ENCODE measurements around the gene PAXIP1. TPM values are rescaled to one million over a fixed set of nuclear protein-coding genes. Genes with fewer than 3 reads are reported as not detected.

PAXIP1 gene
- total and polyA plus RNA-seq, 11 donors, result 3.5 to 7.8 (median 5.3) TPM

GRCh38 chr7:155021699-155022145 is 18.8 kb upstream of the PAXIP1 start:
- intact Hi-C loops (cut with DNase I), result no loop called here
- Histone ChIP-seq H3K4me1 (no peaks in the 10 kb centered on the region), H3K36me3 (no peaks in the 10 kb centered on the region), H3K9me3 (no peaks in the 10 kb centered on the region), H3K27me3 (no peaks in the 10 kb centered on the region), H3K27ac (no peak overlapping the region), H3K4me3 (no peak overlapping the region)
- TF ChIP-seq POLR2A (IDR thresholded peaks at IDR 0.05) (no peak), CTCF (IDR thresholded peaks at IDR 0.05) (no peak)
- 77 to 86% (median 80%) methylated on average over 7 of the region's 7 CpGs for WGBS, 4 donors
- DNase-seq (no peak), ATAC-seq (no peak)

- intact Hi-C loops (cut with DNase I), result no loop called here
- H3K27ac ChIP-seq, result no peak overlapping the region
- H3K36me3 ChIP-seq, result no peaks in the 10 kb centered on the region
- TF ChIP-seq POLR2A (IDR thresholded peaks at IDR 0.05), result no peak
- TF ChIP-seq CTCF (IDR thresholded peaks at IDR 0.05), result no peak
- WGBS, 4 donors, result 65 to 73% (median 69%) methylated on average over 5 of the region's 5 CpGs
- no peak overlapping the region for H3K4me3 ChIP-seq
- no peaks in the 10 kb centered on the region for H3K4me1 ChIP-seq
- DNase-seq (no peak), ATAC-seq (no peak)
- H3K9me3 ChIP-seq, result no peaks in the 10 kb centered on the region
- no peaks in the 10 kb centered on the region for H3K27me3 ChIP-seq
These were observed 18.1 kb upstream of the PAXIP1 start for GRCh38 chr7:155020996-155021395.

GRCh38 chr7:155017834-155018233 is 14.9 kb upstream of the PAXIP1 start:
- Histone ChIP-seq H3K27ac (no peak overlapping the region), H3K4me3 (no peak overlapping the region), H3K9me3 (no peaks in the 10 kb centered on the region), H3K4me1 (no peaks in the 10 kb centered on the region), H3K27me3 (no peaks in the 10 kb centered on the region), H3K36me3 (no peaks in the 10 kb centered on the region)
- DNase-seq, result no peak
- 76 to 86% (median 82%) methylated on average over 4 of the region's 4 CpGs for WGBS, 4 donors
- TF ChIP-seq CTCF (IDR thresholded peaks at IDR 0.05), result no peak
- no peak for ATAC-seq
- intact Hi-C loops (cut with DNase I), result no loop called here

- no peak for DNase-seq
- no peak for ATAC-seq
- intact Hi-C loops (cut with DNase I), result no loop called here
- Histone ChIP-seq H3K27ac (no peak overlapping the region), H3K4me3 (no peak overlapping the region), H3K36me3 (peaks cover 0 to 5% (median 0%) of the 10 kb centered on the region in 9 donors), H3K4me1 (no peaks in the 10 kb centered on the region), H3K9me3 (no peaks in the 10 kb centered on the region), H3K27me3 (no peaks in the 10 kb centered on the region)
- WGBS, 4 donors, result 66 to 86% (median 83%) methylated on average over 4 of the region's 4 CpGs
- TF ChIP-seq CTCF (IDR thresholded peaks at IDR 0.05), result no peak
- TF ChIP-seq POLR2A (IDR thresholded peaks at IDR 0.05), result no peak
These were observed 8.2 kb upstream of the PAXIP1 start for GRCh38 chr7:155011086-155011485.

Measured in heart left ventricle (tissue), 16 donors.